SK-N-SH treated with all-trans-retinoic acid at 6 μM for 48 hours (cell line): Measurements from ENCODE around the gene PROCA1.
"Not testable (repeated sequence)": the region's sequence is repeated elsewhere in the genome, so short reads cannot be mapped to it uniquely, and the experiment has no call there.

Experiments
- ATAC-seq: fragments of 200-7000 bp; cut with Tn5 transposase; 3 replicates; pipeline ENCODE4 v1.9.1; 2020; ENCODE audit warnings: mild to moderate bottlenecking, moderate library complexity
- ARNTL ChIP-seq: fragments of 450-650 bp; formaldehyde crosslinking; IDR thresholded peaks from 2 replicates; pipeline ENCODE4 v1.5.0; 2020; ENCODE audit warnings: low read depth, mild to moderate bottlenecking, moderate library complexity, borderline replicate concordance
- BACH2 ChIP-seq: fragments of 250-450 bp; sonication (Bioruptor Pico); IDR thresholded peaks from 2 replicates; pipeline ENCODE4 v1.9.0; 2021; ENCODE audit warnings: mild to moderate bottlenecking, borderline replicate concordance
- CSDC2 ChIP-seq: fragments of 250-450 bp; sonication (Bioruptor Pico); IDR thresholded peaks from 2 replicates; pipeline ENCODE4 v1.5.0; 2020; ENCODE audit warnings: mild to moderate bottlenecking, moderate library complexity
- ESRRG ChIP-seq: fragments of 250-450 bp; sonication (Bioruptor Pico); IDR thresholded peaks from 2 replicates; pipeline ENCODE4 v1.6.1; 2021; ENCODE audit warnings: mild to moderate bottlenecking
- GLIS3 ChIP-seq: fragments of 250-450 bp; sonication (Bioruptor Pico); IDR thresholded peaks from 2 replicates; pipeline ENCODE4 v1.5.0; 2020; ENCODE audit warnings: mild to moderate bottlenecking, moderate library complexity
- OSR1 ChIP-seq: fragments of 250-450 bp; sonication (Bioruptor Pico); IDR thresholded peaks from 2 replicates; pipeline ENCODE4 v1.8.0; 2022; ENCODE audit warnings: moderate library complexity, mild to moderate bottlenecking, inconsistent platforms
- RARB ChIP-seq: fragments of 250-450 bp; sonication (Bioruptor Pico); IDR thresholded peaks from 2 replicates; pipeline ENCODE4 v1.8.0; 2021; ENCODE audit warnings: mild to moderate bottlenecking, moderate library complexity
- TCF4 ChIP-seq: fragments of 250-450 bp; sonication (Bioruptor Pico); IDR thresholded peaks from 2 replicates; pipeline ENCODE4 v1.8.0; 2021; ENCODE audit warnings: mild to moderate bottlenecking, moderate library complexity, borderline replicate concordance
- TOX ChIP-seq: fragments of 250-450 bp; sonication (Bioruptor Pico); IDR thresholded peaks from 2 replicates; pipeline ENCODE4 v1.8.0; 2021; ENCODE audit warnings: mild to moderate bottlenecking, moderate library complexity, borderline replicate concordance
- ZC3H10 ChIP-seq: fragments of 250-450 bp; sonication (Bioruptor Pico); IDR thresholded peaks from 2 replicates; pipeline ENCODE4 v1.5.1; 2021; ENCODE audit warnings: mild to moderate bottlenecking, moderate library complexity
- ZFP30 ChIP-seq: fragments of 450-650 bp; formaldehyde crosslinking; IDR thresholded peaks from 2 replicates; pipeline ENCODE4 v1.5.0; 2022; ENCODE audit warnings: mild to moderate bottlenecking, moderate library complexity
- ZNF565 ChIP-seq: fragments of 450-650 bp; formaldehyde crosslinking; conservative IDR thresholded peaks from 2 replicates; pipeline ENCODE4 v1.5.0; 2020; ENCODE audit warnings: low read depth, mild to moderate bottlenecking, moderate library complexity
- ZNF70 ChIP-seq: fragments of 450-650 bp; formaldehyde crosslinking; IDR thresholded peaks from 2 replicates; pipeline ENCODE4 v1.5.0; 2020; ENCODE audit warnings: mild to moderate bottlenecking, moderate library complexity
- ZNF8 ChIP-seq: fragments of 450-650 bp; formaldehyde crosslinking; IDR thresholded peaks from 2 replicates; pipeline ENCODE4 v1.5.0; 2020; ENCODE audit warnings: mild to moderate bottlenecking, moderate library complexity
- TF ChIP-seq, protein P1 (sequence below): fragments of 250-450 bp; sonication (Bioruptor Pico); IDR thresholded peaks from 2 replicates; pipeline ENCODE4 v1.5.1; 2020; ENCODE audit warnings: low read depth, mild to moderate bottlenecking, moderate library complexity
- TF ChIP-seq, protein P2 (sequence below): fragments of 250-450 bp; sonication (Bioruptor Pico); IDR thresholded peaks from 2 replicates; pipeline ENCODE4 v1.8.0; 2021; ENCODE audit warnings: low read depth, mild to moderate bottlenecking, moderate library complexity, borderline replicate concordance
- TF ChIP-seq, protein P3 (sequence below): fragments of 250-450 bp; sonication (Bioruptor Pico); IDR thresholded peaks from 2 replicates; pipeline ENCODE4 v1.5.0; 2020; ENCODE audit warnings: mild to moderate bottlenecking, moderate library complexity
- TF ChIP-seq, protein P4 (sequence below): fragments of 250-450 bp; sonication (Bioruptor Pico); IDR thresholded peaks from 2 replicates; pipeline ENCODE4 v1.8.0; 2020; ENCODE audit warnings: mild to moderate bottlenecking, moderate library complexity, borderline replicate concordance

Gene PROCA1

DNA sequence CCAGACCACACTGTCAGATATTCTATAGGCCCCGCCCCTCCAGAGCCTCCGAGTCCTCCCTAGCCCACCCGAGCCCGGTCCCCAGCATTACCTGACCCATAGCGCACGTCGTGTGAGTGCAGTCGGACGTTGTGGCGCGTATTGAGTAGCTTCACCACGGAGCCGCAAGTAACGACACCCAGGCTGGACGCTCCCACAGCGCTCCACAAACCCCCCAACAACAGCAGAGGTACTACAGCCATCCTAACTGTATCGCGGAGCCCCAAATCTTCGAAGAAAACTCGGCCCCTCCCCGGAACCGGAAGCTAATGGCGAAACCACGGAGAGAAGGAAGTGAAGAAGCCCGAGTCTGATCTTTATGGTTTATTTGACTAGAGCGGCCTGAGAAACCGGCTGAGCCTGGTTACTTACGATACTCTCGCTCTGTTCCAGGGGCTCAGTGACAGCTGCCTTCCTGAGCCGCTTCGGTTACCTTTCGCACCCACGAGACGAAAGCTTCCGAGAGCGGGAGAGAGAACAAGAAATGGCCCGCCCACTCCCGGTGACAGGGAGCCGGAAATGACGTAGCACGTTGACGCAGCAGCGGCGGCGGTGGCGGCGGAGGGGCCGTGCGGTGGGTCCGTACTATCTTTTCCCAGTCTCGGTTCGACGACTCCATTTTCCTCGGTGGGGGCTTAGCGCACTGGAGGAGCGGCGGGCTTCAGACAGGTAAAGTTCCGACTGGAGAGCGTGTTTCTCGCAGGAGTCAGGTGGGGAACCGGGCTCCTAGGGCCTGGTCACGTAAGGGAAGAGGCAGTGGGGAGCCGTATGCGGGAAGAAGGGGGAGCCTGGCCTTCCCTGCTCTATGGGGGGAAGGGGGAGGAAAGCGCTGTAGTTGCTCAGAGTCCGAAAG is 49.8 kb downstream of the PROCA1 start, which contains the start of the genes SDF2 and SUPT6H:
SDF2 (minus strand) TSS at position 272 of the 892 bp plus-strand sequence; CDS start at position 242, 30 bp downstream.
SUPT6H (plus strand) TSS at position 571 of the 892 bp plus-strand sequence. CDS start 11,197 bp downstream, outside the sequence.
- TF ChIP-seq ZNF565 (CRISPR knock-in tag) (no peak), ZNF70 (CRISPR knock-in tag) (no peak), TOX (CRISPR knock-in tag) (no peak), OSR1 (CRISPR knock-in tag) (no peak), TCF4 (CRISPR knock-in tag) (no peak), ZFP30 (CRISPR knock-in tag) (no peak)
- TF ChIP-seq, protein P1, sequence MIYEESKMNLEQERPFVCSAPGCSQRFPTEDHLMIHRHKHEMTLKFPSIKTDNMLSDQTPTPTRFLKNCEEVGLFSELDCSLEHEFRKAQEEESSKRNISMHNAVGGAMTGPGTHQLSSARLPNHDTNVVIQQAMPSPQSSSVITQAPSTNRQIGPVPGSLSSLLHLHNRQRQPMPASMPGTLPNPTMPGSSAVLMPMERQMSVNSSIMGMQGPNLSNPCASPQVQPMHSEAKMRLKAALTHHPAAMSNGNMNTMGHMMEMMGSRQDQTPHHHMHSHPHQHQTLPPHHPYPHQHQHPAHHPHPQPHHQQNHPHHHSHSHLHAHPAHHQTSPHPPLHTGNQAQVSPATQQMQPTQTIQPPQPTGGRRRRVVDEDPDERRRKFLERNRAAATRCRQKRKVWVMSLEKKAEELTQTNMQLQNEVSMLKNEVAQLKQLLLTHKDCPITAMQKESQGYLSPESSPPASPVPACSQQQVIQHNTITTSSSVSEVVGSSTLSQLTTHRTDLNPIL: 0 out of 2 replicates have a peak, but pooled peaks have one; percentile 10
- TF ChIP-seq, all 23 proteins: peak for 1
- peak; percentile 90 for ATAC-seq

DNA sequence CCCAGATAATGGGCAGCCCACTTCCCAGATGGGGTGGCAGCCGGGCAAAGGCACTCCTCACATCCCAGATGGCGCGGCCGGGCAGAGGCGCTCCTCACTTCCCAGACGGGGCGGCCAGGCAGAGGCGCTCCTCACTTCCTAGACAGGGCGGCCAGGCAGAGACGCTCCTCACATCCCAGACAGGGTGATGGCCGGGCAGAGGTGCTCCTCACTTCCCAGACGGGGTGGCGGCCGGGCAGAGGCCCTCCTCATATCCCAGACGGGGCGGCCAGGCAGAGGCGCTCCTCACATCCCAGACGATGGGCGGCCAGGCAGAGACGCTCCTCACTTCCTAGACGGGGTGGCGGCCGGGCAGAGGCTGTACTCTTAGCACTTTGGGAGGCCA is 52.2 kb downstream of the PROCA1 start:
- ATAC-seq: not testable (repeated sequence)

DNA sequence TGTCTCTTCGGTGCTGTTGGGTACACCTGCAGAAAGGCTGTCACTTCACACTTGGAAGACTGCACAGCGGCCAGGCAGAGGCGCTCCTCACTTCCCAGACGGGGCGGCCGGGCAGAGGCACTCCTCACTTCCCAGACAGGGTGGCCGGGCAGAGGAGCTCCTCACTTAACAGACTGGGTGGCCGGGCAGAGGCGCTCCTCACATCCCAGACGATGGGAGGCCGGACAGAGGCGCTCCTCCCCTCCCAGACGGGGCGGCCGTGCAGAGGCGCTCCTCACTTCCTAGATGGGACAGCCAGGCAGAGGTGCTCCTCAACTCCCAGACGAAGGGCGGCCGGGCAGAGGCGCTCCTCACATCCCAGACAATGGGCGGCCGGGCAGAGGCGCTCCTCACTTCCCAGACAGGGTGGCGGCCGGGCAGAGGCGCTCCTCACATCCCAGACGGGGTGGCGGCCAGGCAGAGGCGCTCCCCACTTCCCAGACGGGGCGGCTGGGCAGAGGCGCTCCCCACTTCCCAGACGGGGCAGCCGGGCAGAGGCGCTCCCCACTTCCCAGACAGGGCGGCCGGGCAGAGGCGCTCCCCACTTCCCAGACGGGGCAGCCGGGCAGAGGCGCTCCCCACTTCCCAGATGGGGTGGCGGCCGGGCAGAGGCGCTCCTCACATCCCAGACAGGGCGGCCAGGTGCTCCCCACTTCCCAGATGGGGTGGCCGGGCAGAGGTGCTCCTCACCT is 52.8 kb downstream of the PROCA1 start:
- not testable (repeated sequence) for ATAC-seq

DNA sequence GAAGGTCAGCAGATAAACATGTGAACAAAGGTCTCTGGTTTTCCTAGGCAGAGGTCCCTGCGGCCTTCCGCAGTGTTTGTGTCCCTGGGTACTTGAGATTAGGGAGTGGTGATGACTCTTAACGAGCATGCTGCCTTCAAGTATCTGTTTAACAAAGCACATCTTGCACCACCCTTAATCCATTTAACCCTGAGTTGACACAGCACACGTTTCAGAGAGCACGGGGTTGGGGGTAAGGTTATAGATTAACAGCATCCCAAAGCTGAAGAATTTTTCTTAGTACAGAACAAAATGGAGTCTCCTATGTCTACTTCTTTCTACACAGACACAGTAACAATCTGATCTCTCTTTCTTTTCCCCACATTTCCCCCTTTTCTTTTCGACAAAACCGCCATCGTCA is 53.3 kb downstream of the PROCA1 start:
- ATAC-seq: not testable (repeated sequence)

DNA sequence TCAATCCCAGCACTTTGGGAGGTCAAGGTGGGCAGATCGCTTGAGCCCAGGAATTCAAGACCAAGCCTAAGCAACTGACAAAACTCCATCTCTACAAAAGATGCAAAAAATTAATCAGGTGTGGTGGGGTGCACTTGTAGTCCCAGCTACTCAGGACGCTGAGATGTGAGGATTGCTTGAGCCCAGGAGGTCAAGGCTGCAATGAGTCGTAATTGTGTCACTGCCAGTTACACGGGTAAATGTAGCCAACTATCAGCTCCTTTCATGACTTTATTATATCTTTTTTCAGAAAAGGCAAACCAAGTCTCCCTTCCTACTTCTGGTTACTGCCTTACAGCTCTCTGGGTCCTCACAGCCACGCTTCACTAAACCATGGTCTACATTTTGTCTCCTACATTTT is 53.9 kb downstream of the PROCA1 start:
- ATAC-seq: no peak
- TF ChIP-seq CSDC2 (CRISPR knock-in tag) (no peak), ZNF8 (CRISPR knock-in tag) (no peak), ZFP30 (CRISPR knock-in tag) (no peak), BACH2 (CRISPR knock-in tag) (no peak), GLIS3 (CRISPR knock-in tag) (no peak), ESRRG (no peak), ZC3H10 (CRISPR knock-in tag) (no peak), ARNTL (CRISPR knock-in tag) (no peak), ZNF70 (CRISPR knock-in tag) (no peak), RARB (CRISPR knock-in tag) (no peak), TCF4 (CRISPR knock-in tag) (no peak)
- TF ChIP-seq, protein P2, sequence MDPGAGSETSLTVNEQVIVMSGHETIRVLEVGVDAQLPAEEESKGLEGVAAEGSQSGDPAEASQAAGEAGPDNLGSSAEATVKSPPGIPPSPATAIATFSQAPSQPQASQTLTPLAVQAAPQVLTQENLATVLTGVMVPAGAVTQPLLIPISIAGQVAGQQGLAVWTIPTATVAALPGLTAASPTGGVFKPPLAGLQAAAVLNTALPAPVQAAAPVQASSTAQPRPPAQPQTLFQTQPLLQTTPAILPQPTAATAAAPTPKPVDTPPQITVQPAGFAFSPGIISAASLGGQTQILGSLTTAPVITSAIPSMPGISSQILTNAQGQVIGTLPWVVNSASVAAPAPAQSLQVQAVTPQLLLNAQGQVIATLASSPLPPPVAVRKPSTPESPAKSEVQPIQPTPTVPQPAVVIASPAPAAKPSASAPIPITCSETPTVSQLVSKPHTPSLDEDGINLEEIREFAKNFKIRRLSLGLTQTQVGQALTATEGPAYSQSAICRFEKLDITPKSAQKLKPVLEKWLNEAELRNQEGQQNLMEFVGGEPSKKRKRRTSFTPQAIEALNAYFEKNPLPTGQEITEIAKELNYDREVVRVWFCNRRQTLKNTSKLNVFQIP (CRISPR knock-in tag): no peak
- TF ChIP-seq, protein P3, sequence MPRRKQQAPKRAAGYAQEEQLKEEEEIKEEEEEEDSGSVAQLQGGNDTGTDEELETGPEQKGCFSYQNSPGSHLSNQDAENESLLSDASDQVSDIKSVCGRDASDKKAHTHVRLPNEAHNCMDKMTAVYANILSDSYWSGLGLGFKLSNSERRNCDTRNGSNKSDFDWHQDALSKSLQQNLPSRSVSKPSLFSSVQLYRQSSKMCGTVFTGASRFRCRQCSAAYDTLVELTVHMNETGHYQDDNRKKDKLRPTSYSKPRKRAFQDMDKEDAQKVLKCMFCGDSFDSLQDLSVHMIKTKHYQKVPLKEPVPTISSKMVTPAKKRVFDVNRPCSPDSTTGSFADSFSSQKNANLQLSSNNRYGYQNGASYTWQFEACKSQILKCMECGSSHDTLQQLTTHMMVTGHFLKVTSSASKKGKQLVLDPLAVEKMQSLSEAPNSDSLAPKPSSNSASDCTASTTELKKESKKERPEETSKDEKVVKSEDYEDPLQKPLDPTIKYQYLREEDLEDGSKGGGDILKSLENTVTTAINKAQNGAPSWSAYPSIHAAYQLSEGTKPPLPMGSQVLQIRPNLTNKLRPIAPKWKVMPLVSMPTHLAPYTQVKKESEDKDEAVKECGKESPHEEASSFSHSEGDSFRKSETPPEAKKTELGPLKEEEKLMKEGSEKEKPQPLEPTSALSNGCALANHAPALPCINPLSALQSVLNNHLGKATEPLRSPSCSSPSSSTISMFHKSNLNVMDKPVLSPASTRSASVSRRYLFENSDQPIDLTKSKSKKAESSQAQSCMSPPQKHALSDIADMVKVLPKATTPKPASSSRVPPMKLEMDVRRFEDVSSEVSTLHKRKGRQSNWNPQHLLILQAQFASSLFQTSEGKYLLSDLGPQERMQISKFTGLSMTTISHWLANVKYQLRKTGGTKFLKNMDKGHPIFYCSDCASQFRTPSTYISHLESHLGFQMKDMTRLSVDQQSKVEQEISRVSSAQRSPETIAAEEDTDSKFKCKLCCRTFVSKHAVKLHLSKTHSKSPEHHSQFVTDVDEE (CRISPR knock-in tag): no peak
- TF ChIP-seq, protein P4, sequence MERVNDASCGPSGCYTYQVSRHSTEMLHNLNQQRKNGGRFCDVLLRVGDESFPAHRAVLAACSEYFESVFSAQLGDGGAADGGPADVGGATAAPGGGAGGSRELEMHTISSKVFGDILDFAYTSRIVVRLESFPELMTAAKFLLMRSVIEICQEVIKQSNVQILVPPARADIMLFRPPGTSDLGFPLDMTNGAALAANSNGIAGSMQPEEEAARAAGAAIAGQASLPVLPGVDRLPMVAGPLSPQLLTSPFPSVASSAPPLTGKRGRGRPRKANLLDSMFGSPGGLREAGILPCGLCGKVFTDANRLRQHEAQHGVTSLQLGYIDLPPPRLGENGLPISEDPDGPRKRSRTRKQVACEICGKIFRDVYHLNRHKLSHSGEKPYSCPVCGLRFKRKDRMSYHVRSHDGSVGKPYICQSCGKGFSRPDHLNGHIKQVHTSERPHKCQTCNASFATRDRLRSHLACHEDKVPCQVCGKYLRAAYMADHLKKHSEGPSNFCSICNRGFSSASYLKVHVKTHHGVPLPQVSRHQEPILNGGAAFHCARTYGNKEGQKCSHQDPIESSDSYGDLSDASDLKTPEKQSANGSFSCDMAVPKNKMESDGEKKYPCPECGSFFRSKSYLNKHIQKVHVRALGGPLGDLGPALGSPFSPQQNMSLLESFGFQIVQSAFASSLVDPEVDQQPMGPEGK (CRISPR knock-in tag): no peak
- TF ChIP-seq, protein P1: no peak
